ENCODE data around the gene LRIT1.

LRIT1 gene

GRCh38 chr10:84196083-84196482 is 45.3 kb downstream of the LRIT1 start:
- H3K4me3 ChIP-seq = peak overlapping the region in 1 of 7 experiments; percentile 30

GRCh38 chr10:84195044-84195830 is 46.1 kb downstream of the LRIT1 start:
- Histone ChIP-seq H3K27ac (peak overlapping the region in 9 of 21 experiments; percentile 2 to 77 (median 48)), H3K4me3 (peak overlapping the region; percentile 30 to 62 (median 42))

More at GRCh38 chr10:84196083-84196482, 45.3 kb downstream of the LRIT1 start:
- no peak overlapping the region for H3K27ac ChIP-seq

DNA sequence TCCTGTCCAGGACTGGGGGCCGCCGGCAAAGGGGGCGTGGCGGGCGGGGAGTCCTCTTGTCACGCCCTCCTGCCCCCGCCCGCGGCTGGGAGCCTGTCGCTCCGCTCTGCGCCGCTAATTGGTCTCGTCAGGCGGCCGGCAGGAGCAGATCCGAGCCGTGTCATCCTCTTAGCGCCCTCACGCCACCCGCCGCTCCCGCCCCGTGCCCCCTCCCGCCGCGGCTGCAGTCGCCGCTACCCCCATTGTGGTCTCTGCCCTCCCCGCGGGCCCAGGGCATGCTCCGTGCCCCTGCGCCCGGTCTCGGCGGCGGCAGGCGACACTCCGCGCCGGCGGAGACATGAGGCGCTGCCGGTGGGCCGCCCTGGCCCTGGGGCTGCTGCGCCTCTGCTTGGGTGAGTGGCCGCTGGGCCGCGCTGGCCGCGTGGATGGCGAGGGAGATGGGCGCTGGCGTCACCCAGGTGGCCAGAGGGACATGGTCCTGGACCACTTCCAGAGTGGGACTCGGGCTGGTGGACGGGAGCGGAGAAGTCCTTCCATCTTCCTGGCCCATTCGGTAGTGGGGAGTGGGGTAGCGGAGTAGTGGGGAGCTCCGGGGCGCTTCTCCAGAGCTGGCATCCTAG is 46.8 kb downstream of the LRIT1 start, which contains the start of gene CDHR1:
Gene CDHR1 (plus strand): TSS at position 114 of the 620 bp plus-strand sequence. CDS start 224 bp downstream, at position 338.
- Histone ChIP-seq H3K27ac (peak within 1 kb of the TSS in 15 of 21 experiments; percentile 2 to 77 (median 48)), H3K4me3 (peak within 1 kb of the TSS; percentile 30 to 62 (median 42))

DNA sequence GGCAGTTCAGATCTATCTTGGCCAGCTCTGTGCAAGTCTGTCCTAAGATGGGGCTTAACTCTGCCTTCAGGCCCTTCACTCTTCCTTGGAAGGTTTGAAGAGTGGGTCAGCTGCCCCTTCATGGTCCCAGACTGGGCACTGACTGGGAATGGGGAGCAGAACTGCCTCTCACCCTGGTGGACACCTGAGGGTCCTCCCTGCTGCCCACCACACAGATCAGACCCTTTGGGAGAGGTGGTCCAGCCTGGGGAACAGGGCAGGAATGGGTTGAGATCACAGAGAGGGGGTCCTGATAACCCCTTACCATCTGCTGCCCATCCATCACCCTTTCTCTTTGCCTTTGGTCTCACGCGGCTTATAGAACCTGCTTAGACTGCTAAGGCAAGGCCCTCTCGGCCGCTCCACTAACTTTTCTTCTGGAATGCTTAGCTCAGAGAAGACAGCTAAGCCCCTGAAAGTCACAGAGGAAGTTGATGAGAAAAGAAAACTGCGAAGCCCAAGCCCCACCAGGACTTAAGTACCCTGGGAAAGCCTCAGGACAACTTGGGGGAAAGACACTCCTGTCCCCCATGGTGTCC is 47.4 kb downstream of the LRIT1 start:
- H3K4me3 ChIP-seq = peak overlapping the region; percentile 30 to 62 (median 42)
- peak overlapping the region in 3 of 21 experiments; percentile 4 to 77 (median 48) for H3K27ac ChIP-seq

- no peak overlapping the region for H3K27ac ChIP-seq
Observed at GRCh38 chr10:84193327-84193726, 48.0 kb downstream of the LRIT1 start.

GRCh38 chr10:84191106-84191505 is 50.2 kb downstream of the LRIT1 start:
- peak overlapping the region in 1 of 21 experiments; percentile 21 for H3K27ac ChIP-seq
- no peak overlapping the region for H3K4me3 ChIP-seq

More at GRCh38 chr10:84193327-84193726, 48.0 kb downstream of the LRIT1 start:
- no peak overlapping the region for H3K4me3 ChIP-seq

DNA sequence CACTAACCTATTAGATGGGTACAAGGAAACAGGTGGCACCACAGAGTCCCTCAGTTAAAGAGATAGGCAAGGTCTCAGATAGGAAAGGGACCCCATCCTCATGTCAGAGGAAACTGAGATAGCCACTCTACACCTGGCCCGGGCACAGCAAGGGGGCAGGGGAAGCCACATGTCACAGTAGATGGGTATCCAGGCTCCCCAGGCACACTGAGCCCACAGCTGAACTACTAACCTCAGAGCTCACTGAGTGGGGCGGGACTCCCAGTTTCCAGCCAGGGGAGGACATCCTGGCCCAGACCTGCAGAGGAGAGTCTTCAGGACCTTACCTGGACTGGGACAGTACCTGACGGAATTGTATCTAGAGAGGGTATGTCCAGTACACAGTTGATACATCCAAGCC is 50.7 kb downstream of the LRIT1 start:
- peak overlapping the region in 1 of 21 experiments; percentile 21 for H3K27ac ChIP-seq
- no peak overlapping the region for H3K4me3 ChIP-seq

DNA sequence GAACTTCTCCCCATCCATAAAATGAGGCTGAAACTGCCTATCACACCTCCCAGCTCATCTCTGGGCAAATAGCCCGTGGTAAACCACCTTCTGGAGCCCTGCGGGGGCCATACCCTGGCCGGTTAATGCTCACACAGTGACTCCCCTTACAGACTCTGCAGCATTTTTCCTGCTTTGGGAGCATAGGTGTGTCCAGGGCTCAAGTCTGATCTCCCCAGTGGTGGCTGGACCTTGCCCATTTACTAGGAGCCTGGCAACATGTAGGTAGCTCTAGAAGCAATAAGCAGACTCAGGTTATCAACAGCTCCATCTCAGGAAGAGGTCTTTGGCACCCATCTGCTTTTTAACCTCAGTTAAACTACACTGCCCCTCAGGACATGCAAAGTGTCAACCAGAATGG is 52.5 kb downstream of the LRIT1 start:
- H3K27ac ChIP-seq = no peak overlapping the region
- no peak overlapping the region for H3K4me3 ChIP-seq

DNA sequence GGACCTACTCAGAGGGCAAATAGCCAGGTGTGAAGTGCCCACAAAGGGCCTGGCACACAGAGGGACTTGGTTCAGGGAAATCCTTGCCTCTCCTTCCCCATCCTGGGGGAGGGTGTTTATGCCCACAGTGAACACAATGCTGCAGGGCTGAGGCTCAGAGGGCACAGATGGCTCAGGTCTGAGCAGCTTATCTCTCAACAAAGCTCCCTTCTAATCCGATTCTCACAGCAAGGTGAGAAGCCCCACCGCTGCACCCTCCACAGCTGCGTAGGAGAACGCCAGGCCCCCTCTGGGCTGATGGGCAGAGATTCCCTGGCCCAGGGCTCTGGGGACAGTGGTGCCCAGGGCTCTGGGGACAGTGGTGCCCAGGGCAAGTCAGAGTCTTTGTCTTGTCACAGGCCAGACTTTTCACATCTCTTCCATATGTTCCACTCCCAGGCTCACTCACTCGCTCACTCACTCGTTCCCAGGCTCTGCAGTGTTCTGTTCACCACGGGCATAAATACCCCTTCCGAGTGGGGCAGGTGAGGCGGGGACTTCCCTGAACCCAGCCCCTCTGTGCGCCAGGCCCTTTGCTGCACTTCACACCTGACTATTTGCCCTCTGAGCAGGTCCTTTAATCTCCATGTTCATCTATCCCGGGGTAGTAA is 55.7 kb downstream of the LRIT1 start:
- Histone ChIP-seq H3K27ac (no peak overlapping the region), H3K4me3 (no peak overlapping the region)

- H3K4me3 ChIP-seq = no peak overlapping the region
Observed at GRCh38 chr10:84184517-84184916, 56.8 kb downstream of the LRIT1 start.

GRCh38 chr10:84181631-84182030 is 59.7 kb downstream of the LRIT1 start:
- no peak overlapping the region for H3K4me3 ChIP-seq
- H3K27ac ChIP-seq = no peak overlapping the region

More at GRCh38 chr10:84184517-84184916, 56.8 kb downstream of the LRIT1 start:
- no peak overlapping the region for H3K27ac ChIP-seq
